HG03439 (cell line): ENCODE data around the gene UHRF1.
"Not testable (repeated sequence)": the region's sequence is repeated elsewhere in the genome, so short reads cannot be mapped to it uniquely, and the experiment has no call there.

Experiments
- ATAC-seq: cut with Tn5 transposase; IDR thresholded peaks from one replicate; pipeline ENCODE4 v1.9.1; 2021; ENCODE audit warnings: mild to moderate bottlenecking, moderate library complexity; ENCODE audit not compliant: unreplicated experiment

The UHRF1 gene

DNA sequence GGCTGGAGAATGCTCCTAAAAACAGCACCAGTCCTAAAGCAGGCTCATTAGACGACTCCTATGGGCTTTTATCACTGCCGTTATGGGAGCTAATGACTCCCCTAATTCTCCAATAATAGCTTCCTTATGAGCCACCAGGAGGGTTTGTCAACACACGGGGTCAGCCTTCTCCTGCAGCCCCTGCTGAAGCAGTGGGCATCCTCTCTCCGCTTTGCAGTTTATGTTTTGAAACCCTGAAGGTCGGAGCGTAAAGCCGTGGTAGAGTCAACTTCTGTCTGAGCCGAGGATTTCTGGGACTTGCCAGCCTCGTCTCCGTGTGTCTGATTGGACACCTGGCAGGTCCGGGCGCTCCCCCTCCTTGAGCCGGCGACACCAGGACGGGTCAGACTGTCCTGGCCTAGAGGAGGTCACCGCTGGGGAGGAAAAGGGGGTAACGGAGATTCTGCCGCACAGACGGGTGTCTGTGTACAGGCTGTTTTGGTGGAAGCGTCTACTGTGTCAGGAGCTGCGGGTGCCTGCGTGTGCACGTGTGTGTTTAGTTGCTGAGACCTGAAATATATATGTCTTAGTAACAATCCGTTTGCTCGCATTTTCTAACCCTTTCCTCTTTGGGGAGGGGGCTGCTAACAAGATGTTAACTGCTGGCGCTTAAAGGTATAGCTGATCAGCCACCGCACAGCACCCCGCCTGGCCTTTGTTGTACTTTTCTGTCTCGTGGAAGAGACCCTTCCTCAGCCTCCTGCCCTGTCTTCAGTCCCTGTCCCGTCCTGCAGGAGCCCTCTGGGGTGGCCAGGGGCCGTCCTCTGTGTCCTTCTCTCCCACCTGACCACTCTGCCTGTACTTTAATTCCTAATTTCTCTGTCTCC, 61.5 kb downstream of the UHRF1 start:
- no peak for ATAC-seq

DNA sequence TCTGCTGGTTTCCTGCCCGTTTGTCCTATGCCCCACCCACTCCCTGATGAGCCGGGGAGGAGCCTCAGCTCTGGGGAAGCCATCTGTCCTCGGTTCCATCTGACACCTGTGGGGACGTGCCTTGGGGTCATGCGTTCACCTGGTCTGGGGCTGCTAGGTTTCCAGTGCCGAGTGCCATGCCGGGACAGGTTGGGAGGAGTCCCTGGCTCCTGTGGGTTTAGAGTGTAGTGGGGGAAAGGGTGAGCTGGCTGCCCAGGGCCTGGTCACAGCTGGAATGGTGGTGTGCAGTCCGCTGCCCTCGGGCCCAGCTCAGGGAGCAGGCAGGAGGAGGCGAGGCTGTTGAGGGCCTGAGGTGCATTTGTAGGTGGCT, 62.1 kb downstream of the UHRF1 start:
- no peak for ATAC-seq

DNA sequence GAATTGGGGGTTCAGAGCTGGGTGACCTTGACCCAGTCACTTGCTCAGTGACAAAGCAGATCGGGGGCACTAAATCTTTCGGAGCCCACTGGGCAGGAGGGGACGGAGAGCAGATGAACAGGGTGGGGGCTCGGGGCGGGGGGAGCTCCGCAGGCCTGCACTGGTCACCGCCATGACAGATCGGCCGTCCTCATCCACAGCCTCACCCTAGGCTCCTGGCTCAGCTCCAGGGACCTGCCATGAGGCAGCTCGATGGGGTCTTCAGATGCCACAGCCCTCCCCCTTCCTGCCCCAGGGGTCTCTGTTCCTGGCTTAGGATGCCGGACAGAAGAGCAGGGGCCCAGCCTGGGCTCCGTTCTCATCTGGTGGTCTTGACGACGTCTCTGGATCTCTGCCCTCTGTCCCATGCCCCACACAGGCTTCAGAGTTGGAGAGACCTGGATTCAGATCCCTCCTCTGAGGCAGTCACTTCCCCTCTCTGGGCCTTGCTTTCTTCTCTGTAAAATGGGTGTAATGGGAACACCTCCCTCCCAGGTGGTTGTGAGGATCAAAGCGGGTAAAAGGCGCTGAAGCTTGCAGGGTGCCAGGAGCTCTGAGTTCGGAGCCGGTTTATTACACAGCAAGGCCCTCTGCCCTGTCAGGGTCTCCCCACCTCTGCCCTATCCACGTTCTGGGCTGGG, 62.7 kb downstream of the UHRF1 start:
- no peak for ATAC-seq

DNA sequence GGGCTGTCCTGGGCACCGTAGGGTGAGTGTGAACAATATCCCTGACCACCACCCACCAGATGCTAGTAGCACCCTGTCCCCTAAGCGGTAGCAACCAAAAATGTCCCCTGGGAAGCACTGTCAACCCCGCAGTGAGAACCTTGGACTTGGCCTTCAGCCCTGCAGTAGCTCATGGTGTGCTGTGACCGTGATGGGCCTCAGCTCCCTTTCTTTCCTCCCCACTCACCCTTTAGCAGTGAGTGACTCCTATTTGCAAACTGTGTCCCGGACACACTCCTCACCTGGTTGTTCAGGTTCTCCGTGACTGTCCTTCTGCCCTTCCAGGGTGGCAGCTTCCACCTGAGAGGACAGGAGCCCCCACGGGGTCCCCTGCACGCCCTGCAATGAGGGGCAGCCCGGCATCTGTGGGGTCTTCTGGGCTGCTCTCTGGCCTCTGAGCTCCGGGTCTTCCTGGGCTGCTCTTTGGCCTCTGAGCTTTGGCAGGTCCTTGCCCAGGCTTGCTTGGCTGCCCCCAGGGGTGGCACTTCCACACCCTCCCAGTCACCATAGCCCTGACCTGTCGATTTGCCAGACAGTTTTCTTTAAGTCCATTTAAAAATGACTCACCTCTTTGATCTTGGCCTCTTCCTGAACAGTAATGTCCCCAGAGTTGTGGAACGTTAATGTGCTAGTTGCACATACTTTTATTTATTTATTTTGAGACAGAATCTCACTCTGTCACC, 63.4 kb downstream of the UHRF1 start:
- no peak for ATAC-seq

DNA sequence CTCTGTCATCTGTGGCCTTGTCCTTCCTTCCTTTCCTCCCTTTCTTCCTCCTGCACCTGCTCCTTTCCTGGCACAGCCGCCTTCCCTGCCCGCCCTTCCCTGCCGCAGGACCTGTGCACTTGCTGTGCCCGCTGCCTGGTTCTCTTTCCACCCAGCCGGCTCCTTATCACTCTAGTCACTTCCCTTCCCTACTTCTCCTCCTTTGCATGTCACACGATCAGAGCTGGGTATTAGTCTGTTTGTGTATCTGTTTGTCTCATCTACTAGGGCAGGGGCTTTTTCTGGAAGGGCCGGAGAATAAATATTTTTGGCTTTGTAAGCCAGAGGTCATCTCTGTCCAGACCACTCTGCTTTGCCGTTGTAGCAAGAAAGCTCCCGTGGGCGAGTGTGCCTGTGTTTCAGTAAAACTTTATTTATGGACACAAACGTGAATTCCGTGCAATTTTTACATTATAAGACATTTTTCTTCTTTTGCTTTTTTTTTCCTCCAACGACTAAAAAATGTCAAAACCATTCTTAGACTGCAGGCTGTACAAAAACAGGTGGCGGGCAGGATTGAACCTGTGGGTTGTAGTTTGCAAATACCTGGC, 65.7 kb downstream of the UHRF1 start:
- no peak for ATAC-seq

DNA sequence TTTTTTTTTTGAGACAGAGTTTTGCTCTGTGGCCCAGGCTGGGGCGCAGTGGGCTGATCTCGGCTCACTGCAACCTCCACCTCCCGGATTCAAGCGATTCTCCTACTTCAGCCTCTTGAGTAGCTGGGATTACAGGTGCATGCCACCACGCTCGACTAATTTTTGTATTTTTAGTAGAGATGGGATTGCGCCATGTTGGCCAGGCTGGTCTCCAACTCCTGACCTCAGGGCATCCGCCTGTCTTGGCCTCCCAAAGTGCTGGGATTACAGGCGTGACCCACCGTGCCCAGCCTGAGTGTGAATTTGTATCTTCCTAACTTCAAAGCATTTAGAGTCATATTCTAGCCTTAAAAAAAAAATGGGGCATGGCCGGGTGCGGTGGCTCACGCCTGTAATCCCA, 66.3 kb downstream of the UHRF1 start:
- ATAC-seq: not testable (repeated sequence)

DNA sequence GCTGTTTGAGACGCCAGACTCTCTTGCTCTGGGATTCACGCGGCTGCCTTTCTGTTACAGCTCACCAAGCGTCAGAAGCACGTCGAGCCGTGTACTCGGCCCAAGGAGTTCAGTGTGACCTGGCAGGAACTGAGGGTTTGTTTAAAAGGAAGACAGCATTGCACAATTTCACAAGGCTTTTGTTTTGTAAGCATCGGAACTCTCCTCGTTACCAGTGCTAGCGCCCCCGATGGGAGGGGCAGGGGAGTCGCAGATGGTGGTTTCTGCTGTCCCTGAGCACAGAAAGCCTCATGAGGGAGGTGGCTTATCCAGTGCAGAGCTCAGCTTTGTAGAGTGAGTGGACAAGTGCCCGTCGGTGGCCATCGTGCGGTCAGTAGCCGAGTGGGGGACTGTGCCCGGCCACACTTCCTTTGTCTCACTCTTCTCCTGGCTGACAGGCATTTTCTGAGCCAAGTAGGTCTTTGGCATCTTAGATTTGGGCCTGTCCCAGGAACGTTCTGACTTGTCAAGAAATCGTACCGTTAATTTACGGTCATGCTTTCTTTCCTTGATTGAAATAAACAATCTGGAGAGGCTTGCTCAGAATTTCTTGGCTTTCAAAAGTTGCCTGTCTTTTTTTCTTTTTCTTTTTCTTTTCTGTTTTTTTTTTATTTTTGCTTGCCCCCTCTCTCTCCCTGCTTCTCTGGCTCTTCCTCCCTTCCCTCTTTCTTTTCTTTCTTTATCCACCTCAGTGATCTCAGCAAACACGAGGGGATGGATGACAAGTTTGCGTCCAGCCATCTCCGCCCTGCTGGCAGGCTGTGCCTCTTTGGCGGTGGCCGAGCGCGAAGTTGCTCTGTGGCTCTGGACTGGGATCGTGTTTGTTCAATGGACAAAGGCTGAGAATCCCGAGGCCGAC, 67.3 kb downstream of the UHRF1 start:
- no peak for ATAC-seq

DNA sequence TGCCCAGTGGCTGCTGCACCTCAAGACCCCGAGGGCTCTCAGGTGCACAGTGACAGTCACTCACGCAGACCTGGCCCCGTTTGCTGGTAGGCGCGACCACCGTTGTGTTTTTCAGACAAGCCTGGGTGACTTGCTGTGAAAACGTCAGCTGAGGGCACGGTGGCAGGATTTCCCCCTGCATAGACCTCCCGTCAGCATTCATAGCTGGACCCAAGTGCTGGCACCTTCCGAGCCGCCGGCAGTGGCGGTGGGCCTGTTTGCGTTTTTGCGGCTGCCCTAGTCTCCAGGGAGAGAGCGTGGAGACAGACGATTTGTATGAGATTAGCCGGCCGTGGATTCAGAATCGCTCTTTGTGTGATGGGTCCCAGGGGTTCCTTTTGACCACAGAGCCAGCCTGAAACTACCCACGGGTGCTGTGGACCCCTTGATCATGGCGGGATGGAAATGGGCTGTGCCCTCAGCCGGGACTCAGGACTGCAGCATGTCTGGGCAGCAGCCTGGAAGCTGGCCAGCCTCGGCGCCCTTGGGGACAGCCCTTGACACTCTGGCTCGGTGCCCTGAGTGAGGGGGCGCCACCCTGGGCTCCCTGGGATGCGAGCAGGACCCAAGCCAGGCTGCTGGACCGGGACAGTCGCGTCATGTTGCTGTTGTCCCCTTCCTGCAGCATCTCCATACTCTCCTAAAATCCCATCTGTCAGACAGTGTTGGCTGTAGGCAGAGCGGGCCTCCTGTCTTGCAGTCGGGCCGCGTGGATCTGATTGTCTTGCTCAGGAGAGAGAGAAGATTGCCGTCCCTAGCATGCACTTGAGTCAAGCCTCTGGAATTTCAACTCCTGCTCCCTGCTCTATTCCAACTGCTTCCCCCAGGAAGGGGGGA, 68.2 kb downstream of the UHRF1 start:
- ATAC-seq: no peak

DNA sequence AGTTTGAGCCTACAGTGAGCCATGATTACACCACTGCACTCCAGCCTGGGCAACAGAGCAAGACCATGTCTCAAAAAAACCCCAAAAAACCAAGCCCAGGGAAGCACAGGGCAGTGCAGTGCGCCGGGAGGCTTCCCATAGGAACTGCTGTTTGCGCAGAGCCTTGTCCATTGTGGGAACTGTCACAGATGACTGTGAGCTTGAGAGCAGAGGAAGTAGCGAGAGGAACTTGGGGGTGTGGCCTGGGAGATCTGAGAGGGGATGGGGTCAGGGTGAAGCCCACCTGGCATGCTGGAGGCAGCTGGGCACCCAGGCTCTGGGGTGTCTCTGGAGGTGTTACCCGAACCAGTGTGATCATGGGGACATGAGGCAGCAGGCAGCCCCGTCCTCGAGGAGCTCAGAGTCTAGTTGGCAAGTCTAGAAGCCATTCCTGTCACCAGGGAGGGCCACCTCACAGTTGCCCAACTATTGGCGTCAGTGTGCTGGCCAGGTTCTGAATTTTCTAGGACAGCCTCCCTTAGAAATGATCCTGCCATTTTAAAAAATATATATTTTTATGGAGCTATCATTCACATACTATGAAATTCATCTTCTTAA, 70.0 kb downstream of the UHRF1 start:
- ATAC-seq: no peak

DNA sequence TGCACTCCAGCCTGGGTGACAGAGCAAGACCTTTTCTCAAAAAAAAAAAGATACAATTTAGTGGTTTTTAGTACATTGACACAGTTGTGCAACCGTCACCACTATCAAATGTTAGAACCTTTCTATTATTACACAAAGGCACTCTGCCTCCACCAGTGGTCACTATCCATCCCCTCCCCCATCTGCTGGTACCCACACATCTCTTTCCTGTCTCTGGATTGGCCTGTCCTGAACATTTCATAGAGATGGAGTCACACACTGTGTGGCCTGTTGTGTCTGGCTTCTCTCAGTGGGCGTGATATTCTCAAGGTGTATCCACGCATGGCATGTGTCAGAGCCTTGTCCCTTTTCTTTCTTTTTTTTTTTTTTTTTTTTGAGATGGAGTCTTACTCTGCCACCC, 70.8 kb downstream of the UHRF1 start:
- no peak for ATAC-seq

DNA sequence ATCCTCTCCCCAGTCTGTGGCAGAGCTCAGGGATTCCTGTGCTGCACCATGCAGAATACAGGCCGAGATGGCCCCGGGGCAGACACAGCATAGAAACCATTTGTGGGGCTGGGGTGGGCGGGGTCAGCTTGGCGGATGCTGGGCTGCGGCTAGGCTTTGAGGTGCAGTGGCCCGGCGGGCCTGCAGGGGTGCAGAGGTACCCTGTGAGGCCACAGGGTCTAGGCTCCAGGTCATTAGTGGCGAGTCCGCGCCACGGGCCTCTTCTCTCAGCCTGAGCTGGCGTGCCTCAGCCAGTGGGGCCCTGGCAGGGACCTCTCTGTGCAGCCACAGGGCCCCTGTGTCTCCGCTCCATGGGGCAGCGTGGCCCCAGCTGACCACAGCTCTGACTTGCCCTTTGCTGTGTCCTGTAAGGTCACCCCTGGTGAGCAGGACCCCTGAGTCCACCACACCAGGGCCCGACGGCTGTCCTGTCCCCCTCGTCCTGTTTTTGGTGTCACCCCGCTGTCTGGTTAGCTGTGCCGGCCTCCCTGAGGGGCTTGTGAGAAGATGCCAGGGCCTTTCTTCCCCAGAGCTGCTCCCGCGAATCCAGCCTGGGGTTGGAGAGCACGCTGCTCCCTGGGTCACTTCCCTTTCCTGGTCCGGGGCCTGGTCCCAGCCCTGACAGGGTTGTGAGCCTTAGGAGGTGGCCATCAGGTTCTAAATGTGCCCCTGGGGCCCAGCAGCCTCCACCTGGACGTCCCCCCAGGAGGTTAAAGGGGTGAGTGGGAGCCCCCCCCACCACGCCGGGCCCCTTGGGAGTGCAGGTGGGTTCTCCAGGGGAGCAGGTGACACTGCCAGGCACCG, 71.8 kb downstream of the UHRF1 start:
- ATAC-seq: no peak

DNA sequence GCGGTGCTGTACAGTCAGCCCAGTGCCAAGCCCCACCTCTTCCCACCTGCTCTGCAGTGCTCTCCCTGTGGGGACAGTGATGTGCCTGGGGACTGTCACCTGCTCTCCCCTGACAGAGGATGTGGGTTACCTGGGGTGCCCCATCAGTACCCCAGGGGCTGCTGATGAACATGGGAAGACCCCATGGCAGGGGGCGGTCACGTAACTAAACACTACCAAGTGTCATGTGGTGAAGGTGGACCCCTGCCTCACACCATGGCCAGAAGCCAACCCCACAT, 72.3 kb downstream of the UHRF1 start:
- no peak for ATAC-seq

DNA sequence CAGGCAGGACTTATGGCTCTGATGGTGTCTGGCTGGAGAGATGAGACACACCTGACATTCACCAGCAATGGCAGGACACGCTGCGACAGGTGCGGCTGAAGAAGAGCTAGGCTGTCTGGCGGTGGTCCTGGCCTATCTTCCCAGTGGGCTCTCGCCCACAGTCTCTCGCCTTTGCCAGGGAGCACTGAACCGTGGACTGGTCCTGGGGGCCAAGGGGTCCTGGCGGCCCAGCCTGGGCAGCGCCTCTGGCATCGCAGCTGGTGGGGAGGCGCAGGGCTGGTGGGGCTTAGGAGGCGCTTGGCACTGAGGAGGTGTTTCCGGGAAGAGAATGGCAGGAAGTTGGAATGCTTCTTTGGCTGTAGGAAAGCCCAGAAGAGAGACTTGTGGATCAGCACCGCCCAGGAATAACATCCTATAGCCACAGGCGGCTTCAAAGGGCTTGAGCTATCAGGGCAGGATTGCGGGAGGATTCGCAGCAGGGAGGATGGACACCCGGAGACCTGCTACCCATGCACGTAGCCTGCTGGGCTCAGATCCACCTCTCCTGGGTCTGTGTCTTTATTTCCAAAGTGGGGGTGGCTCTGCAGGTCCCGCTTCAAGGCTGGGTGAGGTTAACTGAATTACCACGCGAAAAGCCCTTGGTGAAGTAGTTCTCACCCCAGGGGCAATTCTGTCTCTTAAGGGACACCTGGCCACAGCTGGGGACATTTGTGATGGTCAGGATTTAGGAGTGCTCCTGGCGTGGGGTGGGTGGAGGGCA, 74.2 kb downstream of the UHRF1 start:
- ATAC-seq: no peak

DNA sequence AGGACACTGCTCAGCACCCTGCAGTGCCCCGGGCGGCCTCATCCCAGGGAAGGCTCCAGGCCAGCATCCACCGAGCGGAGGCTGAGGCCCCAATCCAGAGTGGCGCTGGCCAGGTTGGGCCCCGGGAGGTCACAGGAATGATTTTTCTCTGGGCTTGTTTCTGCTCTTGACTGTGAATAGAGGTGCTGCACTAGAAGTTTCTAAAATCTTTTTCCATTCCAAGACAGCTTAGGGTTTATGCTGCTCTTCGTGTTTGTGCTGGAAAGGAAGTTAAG, 74.7 kb downstream of the UHRF1 start:
- ATAC-seq: no peak

DNA sequence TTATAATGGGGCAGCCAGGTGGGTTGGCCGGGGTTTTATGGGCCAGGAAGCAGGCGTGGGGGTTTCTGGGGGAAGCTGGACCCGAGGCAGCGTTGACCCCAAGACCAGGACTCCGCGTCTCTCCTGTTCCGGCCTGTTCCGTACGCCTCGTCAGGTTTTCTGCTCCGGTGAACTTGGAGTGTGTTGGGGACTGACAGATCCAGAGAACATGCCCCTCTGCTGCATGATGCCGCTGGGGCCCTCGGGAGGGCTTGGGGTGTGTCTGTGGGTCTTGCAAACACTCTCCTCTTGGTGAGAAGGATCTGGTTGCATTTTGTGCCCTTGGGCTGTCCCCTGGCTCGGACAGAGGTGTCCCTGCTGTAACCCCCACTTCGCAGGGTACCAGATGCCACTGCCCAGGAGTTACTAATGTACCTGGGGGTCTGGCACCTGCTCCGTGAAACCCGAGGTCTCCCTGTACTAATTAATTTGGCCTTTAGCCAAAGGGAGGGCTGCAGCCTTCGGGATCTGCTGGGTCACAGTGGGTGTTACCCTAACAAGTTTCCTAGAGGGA, 75.2 kb downstream of the UHRF1 start:
- ATAC-seq: no peak

DNA sequence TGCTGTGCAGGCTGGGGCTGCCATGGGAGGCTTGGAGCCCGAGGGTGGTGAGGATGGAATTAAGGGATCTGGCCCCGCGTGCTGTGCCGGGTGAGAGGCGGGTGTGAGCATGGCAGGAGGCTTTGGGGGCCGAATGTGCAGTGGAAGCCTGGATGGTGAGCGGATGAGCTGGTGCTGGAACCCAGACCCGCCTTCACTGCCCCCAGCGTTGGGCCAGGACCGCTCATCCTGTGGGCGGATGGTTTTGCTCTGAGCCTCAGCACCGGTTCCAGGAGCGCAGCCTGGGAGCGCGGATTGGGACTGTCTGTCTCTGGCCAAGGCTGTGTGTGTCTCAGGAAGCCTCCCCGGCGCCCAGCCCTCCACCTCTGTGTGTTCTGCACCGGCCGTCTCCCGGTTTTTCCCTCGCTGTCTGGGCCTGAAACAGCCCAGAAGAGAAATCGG, 76.3 kb downstream of the UHRF1 start:
- ATAC-seq: no peak

DNA sequence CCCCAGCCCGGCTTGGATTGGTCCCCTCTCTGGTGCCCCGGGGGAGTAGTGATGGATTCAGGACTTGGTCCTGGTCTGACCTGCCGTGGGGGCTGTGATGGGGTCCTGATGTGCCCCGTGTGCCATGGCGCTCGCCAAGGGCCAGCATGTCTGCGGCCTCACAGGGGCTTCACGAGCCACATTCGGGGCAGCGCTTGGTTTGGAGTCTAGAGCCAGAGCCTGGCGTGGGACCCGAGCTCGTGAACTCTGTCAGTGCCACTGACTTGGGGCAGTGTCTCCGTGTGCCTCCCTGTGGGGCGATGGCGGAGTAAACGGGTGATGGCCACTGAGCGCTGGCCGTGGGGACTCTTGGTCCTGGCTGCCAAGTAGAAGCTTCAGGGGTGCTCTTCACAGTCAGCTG, 76.8 kb downstream of the UHRF1 start:
- ATAC-seq: no peak

DNA sequence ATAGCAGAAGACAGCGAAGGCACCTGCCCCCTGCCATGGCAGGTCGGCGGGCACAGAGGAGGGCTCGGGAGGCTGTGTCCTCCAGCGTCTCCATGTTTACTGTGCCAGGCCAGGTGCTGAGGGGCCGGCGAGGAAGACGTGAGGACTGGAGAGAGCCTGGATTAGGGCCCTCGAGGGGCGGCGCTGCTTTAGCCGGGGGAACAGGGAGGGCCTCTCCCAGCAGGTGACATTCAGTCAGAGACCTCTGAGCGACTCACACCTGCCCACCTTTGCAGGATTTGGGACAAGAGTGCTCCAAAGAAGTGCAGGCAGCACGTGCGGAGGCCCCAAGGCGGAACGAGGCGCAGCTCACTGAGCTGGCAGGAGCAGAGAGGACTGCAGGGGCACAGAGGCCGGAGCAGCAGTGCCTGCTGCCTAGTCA, 77.2 kb downstream of the UHRF1 start:
- ATAC-seq: no peak
